SK-MEL-5 (cell line): ENCODE data around the gene ZBTB39. TPM values are rescaled to one million over a fixed set of nuclear protein-coding genes. Genes with fewer than 3 reads are reported as not detected.
"Not testable (repeated sequence)": the region's sequence is repeated elsewhere in the genome, so short reads cannot be mapped to it uniquely, and the experiment has no call there.

ENCODE experiments used
- DNase-seq: peaks from one replicate; pipeline ENCODE4 v3.0.0-alpha.2; 2016; ENCODE audit warnings: low read depth, low spot score
- in situ Hi-C: cut with HindIII; loops from 2 replicates; pipeline ENCODE4 v1.10.0; 2016; ENCODE audit warnings: low sequenced_read_pairs, high pct_unique_total_duplicates, low pct_unique_long_range_greater_than_20kb
- polyA plus RNA-seq, 2 experiments: library from polyadenylated mRNA; depleted of rRNA; stranded (reverse); fragments of >200 nt; gene quantifications; 2 replicates each; pipeline ENCODE4 v1.2.3, GENCODE V29; 2015
- total RNA-seq: library from RNA; depleted of rRNA; stranded (reverse); fragments of >200 nt; shearing (Covaris generic); gene quantifications from 2 replicates; pipeline ENCODE4 v1.2.3, GENCODE V29; 2014; rRNA removed

ZBTB39 gene
- total RNA-seq: 5.6 and 6.0 TPM in 2 replicates
- polyA plus RNA-seq (2015; cell fraction: cytosol; rRNA removed): 6.6 and 6.9 TPM in 2 replicates
- polyA plus RNA-seq (2015; cell fraction: nucleus; rRNA removed): 12.5 and 14.0 TPM in 2 replicates

- in situ Hi-C loops: no loop called here
- DNase-seq: peak; percentile 56
These were observed at the start of gene ZBTB39 for GRCh38 chr12:57005980-57006808. Gene ZBTB39, minus strand, starts transcription at chr12:57006546. Its CDS starts 1,629 bp downstream, at chr12:57004917.

GRCh38 chr12:57055824-57056223 is 49.5 kb upstream of the ZBTB39 start:
- in situ Hi-C loops: no loop called here
- DNase-seq: no peak

- in situ Hi-C loops, DNase-seq: not testable (repeated sequence)
These were observed 47.6 kb upstream of the ZBTB39 start for GRCh38 chr12:57053901-57054300.

- in situ Hi-C loops, DNase-seq: not testable (repeated sequence)
These were observed 46.8 kb upstream of the ZBTB39 start for GRCh38 chr12:57053146-57053545.

- DNase-seq: no peak
- in situ Hi-C loops: no loop called here
These were observed 44.7 kb upstream of the ZBTB39 start for GRCh38 chr12:57051011-57051410.

- in situ Hi-C loops: no loop called here
- DNase-seq: peak; percentile 6
These were observed 43.5 kb upstream of the ZBTB39 start, which contains the start of gene MYO1A for GRCh38 chr12:57049890-57050289. Gene MYO1A, minus strand, starts transcription at chr12:57050129. Its CDS starts 1,806 bp downstream, at chr12:57048323.

- DNase-seq: no peak
- in situ Hi-C loops: no loop called here
These were observed 42.7 kb upstream of the ZBTB39 start for GRCh38 chr12:57049119-57049446.

GRCh38 chr12:57048423-57049118 is 42.2 kb upstream of the ZBTB39 start:
- no peak for DNase-seq
- in situ Hi-C loops: no loop called here

- no peak for DNase-seq
- in situ Hi-C loops: no loop called here
These were observed 41.6 kb upstream of the ZBTB39 start for GRCh38 chr12:57047981-57048380.

- in situ Hi-C loops: no loop called here
- no peak for DNase-seq
These were observed 40.9 kb upstream of the ZBTB39 start for GRCh38 chr12:57046947-57047890.

- in situ Hi-C loops: no loop called here
- DNase-seq: no peak
These were observed 39.9 kb upstream of the ZBTB39 start for GRCh38 chr12:57046086-57046791.

- in situ Hi-C loops: no loop called here
These were observed 38.5 kb upstream of the ZBTB39 start for GRCh38 chr12:57044889-57045288.

GRCh38 chr12:57044468-57044867 is 38.1 kb upstream of the ZBTB39 start:
- no peak for DNase-seq
- in situ Hi-C loops: no loop called here

More at GRCh38 chr12:57044889-57045288, 38.5 kb upstream of the ZBTB39 start:
- DNase-seq: no peak

GRCh38 chr12:57042695-57043094 is 36.3 kb upstream of the ZBTB39 start:
- in situ Hi-C loops: no loop called here
- DNase-seq: no peak

GRCh38 chr12:57040750-57041149 is 34.4 kb upstream of the ZBTB39 start:
- in situ Hi-C loops: no loop called here
- DNase-seq: no peak

- in situ Hi-C loops: no loop called here
- no peak for DNase-seq
These were observed 33.9 kb upstream of the ZBTB39 start for GRCh38 chr12:57040211-57040610.
